22Rv1 (cell line): ENCODE results near the gene KLC1.

Experiments used
- CTCF ChIP-seq: fragments of 450-650 bp; IDR thresholded peaks from 2 replicates; pipeline ENCODE4 v1.5.1; 2017; ENCODE audit warnings: mild to moderate bottlenecking
- ZFX ChIP-seq: fragments of 450-650 bp; IDR thresholded peaks from 2 replicates; pipeline ENCODE4 v1.6.1; 2017; ENCODE audit warnings: antibody characterized with exemption, borderline replicate concordance

- TF ChIP-seq CTCF: no peak
- no peak for TF ChIP-seq ZFX
These were observed 68.2 kb downstream of the KLC1 start for GRCh38 chr14:103697206-103697602.
